NCI-H2227 (cell line): ENCODE measurements around the gene ZMIZ2.
"Not testable (repeated sequence)": the region's sequence is repeated elsewhere in the genome, so short reads cannot be mapped to it uniquely, and the experiment has no call there.

ENCODE experiments used
- DNase-seq: peaks from one replicate; lab custom pipeline; 2025; ENCODE audit not compliant: unreplicated experiment; lab: John Stamatoyannopoulos, UW

Gene ZMIZ2

DNA sequence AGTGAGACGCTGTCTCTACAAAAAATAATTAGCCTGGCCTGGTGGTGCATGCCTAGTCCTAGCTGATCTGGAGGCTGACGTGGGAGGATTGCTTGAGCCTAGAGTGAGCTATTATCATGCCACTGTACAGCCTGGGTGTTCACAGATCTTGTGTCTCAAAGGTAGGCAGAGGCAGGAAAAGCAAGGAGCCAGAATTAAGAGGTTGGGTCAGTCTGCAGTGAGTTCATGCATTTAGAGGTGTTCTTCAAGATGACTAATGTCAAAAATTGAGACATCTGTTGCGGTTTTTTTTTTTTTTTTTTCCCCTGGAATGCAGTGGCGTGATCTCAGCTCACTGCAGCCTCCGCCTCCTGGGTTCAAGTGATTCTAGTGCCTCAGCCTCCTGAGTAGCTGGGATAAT, 53.2 kb downstream of the ZMIZ2 start:
- no peak for DNase-seq

DNA sequence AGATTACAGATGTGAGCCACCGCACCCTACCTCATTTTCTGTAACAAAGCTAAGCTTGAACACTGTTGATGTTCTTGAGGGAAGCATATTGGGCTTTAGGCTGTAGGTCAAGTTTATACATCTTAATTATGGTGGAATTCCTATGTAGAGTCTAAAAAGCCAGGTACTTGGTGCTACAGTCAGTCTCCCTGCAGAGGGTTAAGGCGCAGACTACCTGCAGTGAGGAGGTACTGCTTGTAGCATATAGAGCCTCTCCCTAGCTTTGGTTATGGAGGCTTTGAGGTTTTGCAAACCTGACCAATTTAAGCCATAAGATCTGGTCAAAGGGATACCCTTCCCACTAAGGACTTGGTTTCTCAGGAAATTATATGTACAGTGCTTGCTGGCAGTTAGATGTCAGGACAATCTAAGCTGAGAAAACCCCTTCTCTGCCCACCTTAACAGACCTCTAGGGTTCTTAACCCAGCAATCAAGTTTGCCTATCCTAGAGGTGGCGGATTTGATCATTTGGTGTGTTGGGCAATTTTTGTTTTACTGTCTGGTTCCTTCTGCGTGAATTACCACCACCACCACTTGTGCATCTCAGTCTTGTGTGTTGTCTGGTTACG, 53.9 kb downstream of the ZMIZ2 start:
- DNase-seq: no peak

GRCh38 chr7:44803828-44804519, 55.3 kb downstream of the ZMIZ2 start:
- DNase-seq: not testable (repeated sequence)

DNA sequence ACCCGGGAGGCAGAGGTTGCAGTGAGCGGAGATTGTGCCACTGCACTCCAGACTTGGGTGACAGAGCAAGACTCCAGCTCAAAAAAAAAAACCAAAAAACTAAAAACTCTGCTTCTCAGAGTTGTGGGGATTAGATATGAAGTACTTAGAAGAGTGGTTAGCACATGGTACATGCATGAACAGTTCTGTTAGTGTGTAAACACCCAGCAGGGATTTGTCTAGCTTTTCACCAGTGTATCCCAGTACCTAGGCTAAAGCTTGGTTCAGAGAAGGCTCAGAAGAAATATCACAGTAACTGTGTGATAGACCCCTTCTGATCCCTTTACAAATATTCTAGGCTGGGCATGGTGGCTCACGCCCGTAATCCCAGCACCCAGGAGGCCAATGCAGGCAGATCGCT, 57.3 kb downstream of the ZMIZ2 start:
- DNase-seq: no peak

- DNase-seq: no peak
These were observed 60.3 kb downstream of the ZMIZ2 start for GRCh38 chr7:44808914-44809393.

- no peak for DNase-seq
These were observed 62.4 kb downstream of the ZMIZ2 start for GRCh38 chr7:44811093-44811492.

DNA sequence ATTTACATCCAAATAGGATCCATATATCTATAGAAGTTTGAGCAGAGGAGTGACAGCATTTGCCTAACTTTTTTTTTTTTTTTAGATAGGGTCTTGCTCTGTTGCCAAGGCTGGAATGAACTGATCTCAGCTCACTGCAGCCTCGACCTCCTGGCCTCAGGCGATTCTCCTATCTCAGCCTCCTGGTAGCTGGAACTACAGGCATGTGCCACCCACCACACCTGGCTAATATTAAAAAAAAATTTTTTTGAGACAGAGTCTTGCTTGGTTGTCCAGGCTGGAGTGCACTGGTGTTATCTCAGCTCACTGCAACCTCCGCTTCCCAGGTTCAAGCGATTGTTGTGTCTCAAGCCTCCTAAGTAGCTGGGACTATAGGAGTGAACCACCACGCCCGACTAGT, 62.9 kb downstream of the ZMIZ2 start:
- DNase-seq: no peak

- no peak for DNase-seq
These were observed 66.3 kb downstream of the ZMIZ2 start for GRCh38 chr7:44814919-44815318.

GRCh38 chr7:44819292-44819691, 70.6 kb downstream of the ZMIZ2 start:
- no peak for DNase-seq
